ENCODE data around the gene NOS1AP.

The NOS1AP gene

DNA sequence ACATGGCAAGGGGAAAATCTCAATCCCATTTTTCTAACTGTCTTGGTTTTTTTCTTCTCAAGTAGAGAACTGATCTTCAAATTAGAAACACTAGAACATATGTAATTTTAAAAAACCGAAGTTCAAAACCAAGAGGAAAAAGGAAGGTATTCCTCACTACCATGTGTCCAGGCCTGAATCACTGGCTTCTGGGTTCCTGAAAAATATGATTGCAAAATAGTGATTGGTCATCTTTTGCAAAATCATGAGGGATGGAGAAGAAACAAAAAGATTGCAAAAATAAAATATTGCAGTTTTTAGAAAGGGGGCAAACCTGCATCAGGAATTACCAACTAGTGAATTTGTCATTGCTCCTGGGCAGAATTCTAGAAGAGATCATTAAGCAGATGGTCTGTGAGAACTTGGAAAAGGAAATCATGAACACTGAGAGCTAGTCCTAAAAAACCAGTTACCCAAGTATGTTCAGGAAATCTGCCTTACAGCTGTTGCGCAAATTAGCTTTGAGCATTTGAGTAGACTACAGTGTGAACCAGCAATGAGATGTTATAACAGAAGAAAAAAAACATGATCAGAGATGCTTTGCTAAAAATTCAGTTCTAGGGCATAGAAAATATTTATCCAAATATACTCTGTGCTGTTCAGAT, 257.8 kb downstream of the NOS1AP start:
- Histone ChIP-seq H3K9me2 (replicated peaks; ENCODE audit: low read depth, low read length) (no peaks in the 10 kb centered on the region), H3K36me3 (ENCODE audit: insufficient read depth, low read length) (no peaks in the 10 kb centered on the region), H3K79me2 (ENCODE audit: insufficient read depth, low read length) (no peaks in the 10 kb centered on the region), H4K20me1 (ENCODE audit: insufficient read depth, low read length, poor library complexity, severe bottlenecking) (no peaks in the 10 kb centered on the region), H3K9ac (ENCODE audit: low read depth, low read length, poor library complexity, severe bottlenecking) (no peak overlapping the region), H3K4me1 (ENCODE audit: insufficient read depth, low read length, poor library complexity, severe bottlenecking) (peaks cover 14% of the 10 kb centered on the region), H3K27me3 (ENCODE audit: insufficient read depth, low read length, poor library complexity, severe bottlenecking) (no peaks in the 10 kb centered on the region), H3F3A (ENCODE audit: low read depth) (no peaks in the 10 kb centered on the region), H3K4me2 (ENCODE audit: low read depth, low read length, poor library complexity, severe bottlenecking) (no peak overlapping the region), H2AFZ (ENCODE audit: low read length) (no peak overlapping the region), H3K4me3 (ENCODE audit: low read length, poor library complexity, severe bottlenecking) (no peak overlapping the region), H3K9me3 (ENCODE audit: insufficient read depth, low read depth, low read length) (no peaks in the 10 kb centered on the region)
- TF ChIP-seq EZH2phosphoT487 (IDR thresholded peaks at IDR 0.05; ENCODE audit: borderline replicate concordance): no peak
- TF ChIP-seq, protein P1, sequence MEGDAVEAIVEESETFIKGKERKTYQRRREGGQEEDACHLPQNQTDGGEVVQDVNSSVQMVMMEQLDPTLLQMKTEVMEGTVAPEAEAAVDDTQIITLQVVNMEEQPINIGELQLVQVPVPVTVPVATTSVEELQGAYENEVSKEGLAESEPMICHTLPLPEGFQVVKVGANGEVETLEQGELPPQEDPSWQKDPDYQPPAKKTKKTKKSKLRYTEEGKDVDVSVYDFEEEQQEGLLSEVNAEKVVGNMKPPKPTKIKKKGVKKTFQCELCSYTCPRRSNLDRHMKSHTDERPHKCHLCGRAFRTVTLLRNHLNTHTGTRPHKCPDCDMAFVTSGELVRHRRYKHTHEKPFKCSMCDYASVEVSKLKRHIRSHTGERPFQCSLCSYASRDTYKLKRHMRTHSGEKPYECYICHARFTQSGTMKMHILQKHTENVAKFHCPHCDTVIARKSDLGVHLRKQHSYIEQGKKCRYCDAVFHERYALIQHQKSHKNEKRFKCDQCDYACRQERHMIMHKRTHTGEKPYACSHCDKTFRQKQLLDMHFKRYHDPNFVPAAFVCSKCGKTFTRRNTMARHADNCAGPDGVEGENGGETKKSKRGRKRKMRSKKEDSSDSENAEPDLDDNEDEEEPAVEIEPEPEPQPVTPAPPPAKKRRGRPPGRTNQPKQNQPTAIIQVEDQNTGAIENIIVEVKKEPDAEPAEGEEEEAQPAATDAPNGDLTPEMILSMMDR (conservative IDR thresholded peaks at IDR 0.05; ENCODE audit: low read length): no peak

DNA sequence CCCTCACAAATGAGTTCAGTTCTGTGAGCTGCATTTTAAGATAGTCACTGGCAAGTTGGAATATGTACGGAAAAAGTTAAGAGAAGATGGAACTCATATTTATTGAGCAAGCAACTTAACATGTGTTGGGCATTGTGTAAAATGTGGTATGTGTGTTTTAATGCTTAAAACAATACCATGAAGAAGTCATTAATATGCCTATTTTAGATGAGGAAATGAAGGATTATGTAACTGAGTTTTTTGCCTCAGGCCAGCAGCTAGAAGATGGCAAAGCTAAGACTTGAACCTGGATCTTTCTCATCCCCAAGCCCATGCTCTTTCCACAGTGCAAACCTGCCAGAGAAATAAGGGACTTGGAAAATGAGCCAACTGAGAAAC, 258.3 kb downstream of the NOS1AP start:
- Histone ChIP-seq H3K9ac (ENCODE audit: low read depth, low read length, poor library complexity, severe bottlenecking) (no peak overlapping the region), H3K4me2 (ENCODE audit: low read depth, low read length, poor library complexity, severe bottlenecking) (no peak overlapping the region), H3K36me3 (ENCODE audit: insufficient read depth, low read length) (no peaks in the 10 kb centered on the region), H3K79me2 (ENCODE audit: insufficient read depth, low read length) (no peaks in the 10 kb centered on the region), H3K9me3 (ENCODE audit: insufficient read depth, low read depth, low read length) (no peaks in the 10 kb centered on the region), H3F3A (ENCODE audit: low read depth) (no peaks in the 10 kb centered on the region), H3K9me2 (replicated peaks; ENCODE audit: low read depth, low read length) (no peaks in the 10 kb centered on the region), H3K27me3 (ENCODE audit: insufficient read depth, low read length, poor library complexity, severe bottlenecking) (no peaks in the 10 kb centered on the region), H2AFZ (ENCODE audit: low read length) (no peak overlapping the region), H3K4me3 (ENCODE audit: low read length, poor library complexity, severe bottlenecking) (no peak overlapping the region), H4K20me1 (ENCODE audit: insufficient read depth, low read length, poor library complexity, severe bottlenecking) (no peaks in the 10 kb centered on the region), H3K4me1 (ENCODE audit: insufficient read depth, low read length, poor library complexity, severe bottlenecking) (peaks cover 14% of the 10 kb centered on the region)
- TF ChIP-seq, protein P1 (conservative IDR thresholded peaks at IDR 0.05; ENCODE audit: low read length): no peak
- TF ChIP-seq EZH2phosphoT487 (IDR thresholded peaks at IDR 0.05; ENCODE audit: borderline replicate concordance): no peak

- Histone ChIP-seq H3K27me3 (ENCODE audit: insufficient read depth, low read length, poor library complexity, severe bottlenecking) (no peaks in the 10 kb centered on the region), H4K20me1 (ENCODE audit: insufficient read depth, low read length, poor library complexity, severe bottlenecking) (no peaks in the 10 kb centered on the region), H3K4me1 (ENCODE audit: insufficient read depth, low read length, poor library complexity, severe bottlenecking) (peaks cover 14% of the 10 kb centered on the region), H3K4me3 (ENCODE audit: low read length, poor library complexity, severe bottlenecking) (no peak overlapping the region), H3K4me2 (ENCODE audit: low read depth, low read length, poor library complexity, severe bottlenecking) (no peak overlapping the region), H3K9me2 (replicated peaks; ENCODE audit: low read depth, low read length) (no peaks in the 10 kb centered on the region), H2AFZ (ENCODE audit: low read length) (no peak overlapping the region), H3K36me3 (ENCODE audit: insufficient read depth, low read length) (no peaks in the 10 kb centered on the region), H3F3A (ENCODE audit: low read depth) (no peaks in the 10 kb centered on the region), H3K79me2 (ENCODE audit: insufficient read depth, low read length) (no peaks in the 10 kb centered on the region), H3K9ac (ENCODE audit: low read depth, low read length, poor library complexity, severe bottlenecking) (no peak overlapping the region), H3K9me3 (ENCODE audit: insufficient read depth, low read depth, low read length) (no peaks in the 10 kb centered on the region)
- TF ChIP-seq, protein P1 (conservative IDR thresholded peaks at IDR 0.05; ENCODE audit: low read length): no peak
- no peak for TF ChIP-seq EZH2phosphoT487 (IDR thresholded peaks at IDR 0.05; ENCODE audit: borderline replicate concordance)
These were observed 259.0 kb downstream of the NOS1AP start for GRCh38 chr1:162328512-162328911.
